Liver (tissue), 9 donors: ENCODE measurements around the gene NAA50. TPM values are rescaled to one million over a fixed set of nuclear protein-coding genes. Genes with fewer than 3 reads are reported as not detected.

Experiments
- DNase-seq: peaks from one replicate; pipeline ENCODE4 v3.0.0-alpha.2; 2017; ENCODE audit warnings: low spot score
- H3K27ac ChIP-seq, 2 donors: one replicate each; pipeline ENCODE4 v1.7.0; 2013; ENCODE audit warnings: inconsistent platforms in 2 of 2, low read length in 2 of 2, control low read depth in 1 of 2, low read depth in 1 of 2, mild to moderate bottlenecking in 1 of 2
- H3K27me3 ChIP-seq, 4 donors: one replicate each; pipeline versions ENCODE4 v1.6.1 to v1.7.0; 2013; ENCODE audit warnings: low read length in 3 of 4, inconsistent platforms in 1 of 4, mild to moderate bottlenecking in 1 of 4, moderate library complexity in 1 of 4; ENCODE audit not compliant: control insufficient read depth in 4 of 4, insufficient read depth in 4 of 4
- H3K36me3 ChIP-seq, 4 donors: one replicate each; pipeline versions ENCODE4 v1.6.1 to v1.7.0; 2013; ENCODE audit warnings: low read length in 3 of 4, mild to moderate bottlenecking in 3 of 4, low read depth in 1 of 4, moderate library complexity in 1 of 4; ENCODE audit not compliant: control insufficient read depth in 4 of 4, insufficient read depth in 3 of 4
- H3K4me1 ChIP-seq, 4 donors: one replicate each; pipeline versions ENCODE4 v1.6.1 to v1.7.0; 2013; ENCODE audit warnings: low read length in 3 of 4, mild to moderate bottlenecking in 3 of 4, moderate library complexity in 1 of 4; ENCODE audit not compliant: control insufficient read depth in 4 of 4, insufficient read depth in 4 of 4
- H3K4me3 ChIP-seq, 3 donors: one replicate each; pipeline versions ENCODE4 v1.6.1 to v1.7.0; 2013; ENCODE audit warnings: low read length in 3 of 3, control low read depth in 1 of 3, low read depth in 1 of 3, mild to moderate bottlenecking in 1 of 3
- H3K9ac ChIP-seq, 2 donors: one replicate each; pipeline ENCODE4 v1.7.0; 2013; ENCODE audit warnings: low read length in 2 of 2, mild to moderate bottlenecking in 2 of 2, moderate library complexity in 2 of 2, control low read depth in 1 of 2, low read depth in 1 of 2
- H3K9me3 ChIP-seq, 4 donors: one replicate each; pipeline versions ENCODE4 v1.6.1 to v1.7.0; 2013; ENCODE audit warnings: low read length in 3 of 4; ENCODE audit not compliant: control insufficient read depth in 4 of 4
- FOXA2 ChIP-seq: IDR thresholded peaks from 2 replicates; pipeline ENCODE4 v1.6.1; 2016; ENCODE audit warnings: antibody characterized with exemption
- GABPA ChIP-seq, 2 donors: IDR thresholded peaks in 1 of 2; conservative IDR thresholded peaks in 1 of 2; 2 replicates each; pipeline ENCODE4 v1.6.1; 2016; ENCODE audit warnings: antibody characterized with exemption in 2 of 2, mild to moderate bottlenecking in 1 of 2, moderate library complexity in 1 of 2
- HNF4A ChIP-seq, 2 donors: conservative IDR thresholded peaks; 2 replicates each; pipeline ENCODE4 v1.6.1; 2016; ENCODE audit warnings: antibody characterized with exemption in 2 of 2, mild to moderate bottlenecking in 2 of 2
- HNF4G ChIP-seq: IDR thresholded peaks from 2 replicates; pipeline ENCODE4 v1.6.1; 2016; ENCODE audit warnings: antibody characterized with exemption
- JUND ChIP-seq, 2 donors: IDR thresholded peaks; 2 replicates each; pipeline ENCODE4 v1.6.1; 2016; ENCODE audit warnings: antibody characterized with exemption in 2 of 2
- RAD21 ChIP-seq, 2 donors: IDR thresholded peaks; 2 replicates each; pipeline ENCODE4 v1.6.1; 2016; ENCODE audit warnings: antibody characterized with exemption in 2 of 2, mild to moderate bottlenecking in 2 of 2
- RXRA ChIP-seq, 2 donors: IDR thresholded peaks; 2 replicates each; pipeline ENCODE4 v1.6.1; 2017 to 2018; ENCODE audit warnings: antibody characterized with exemption in 2 of 2, mild to moderate bottlenecking in 1 of 2
- SP1 ChIP-seq: IDR thresholded peaks from 2 replicates; pipeline ENCODE4 v1.6.1; 2018; ENCODE audit warnings: antibody characterized with exemption, mild to moderate bottlenecking
- TAF1 ChIP-seq: conservative IDR thresholded peaks from 2 replicates; pipeline ENCODE4 v1.6.1; 2016; ENCODE audit warnings: antibody characterized with exemption, mild to moderate bottlenecking
- YY1 ChIP-seq: IDR thresholded peaks from 2 replicates; pipeline ENCODE4 v1.6.1; 2016; ENCODE audit warnings: antibody characterized with exemption, mild to moderate bottlenecking
- WGBS: extraction: QIAGEN DNeasy Blood & Tissue Kit; methylation state at CpG from one replicate; pipeline ENCODE4 v1.1.7; 2013; 5-methylcytosine and 5-hydroxymethylcytosine counted together
- polyA plus RNA-seq, 2 donors: library from polyadenylated mRNA; stranded (reverse) in 1 of 2; unstranded in 1 of 2; fragments of 200-250 nt in 1 of 2; fragments of >200 nt in 1 of 2; fragmentation: Nextera tagmentation in 1 of 2; extraction: Ambion mirVana in 1 of 2; gene quantifications; one replicate each; pipeline versions ENCODE4 v1.2.1 to v1.2.3, GENCODE V29; 2013 to 2015
- total RNA-seq, 2 donors: library from RNA; depleted of rRNA; stranded (reverse); fragments of >200 nt; gene quantifications; one replicate each; pipeline ENCODE4 v1.2.3, GENCODE V29; 2014
- TF ChIP-seq, protein P1 (sequence below): IDR thresholded peaks from 2 replicates; pipeline ENCODE4 v1.6.1; 2016; ENCODE audit warnings: antibody characterized with exemption, mild to moderate bottlenecking
- TF ChIP-seq, protein P2 (sequence below): IDR thresholded peaks from 2 replicates; pipeline ENCODE4 v1.6.1; 2016; ENCODE audit warnings: antibody characterized with exemption
- TF ChIP-seq, protein P3 (sequence below): fragments of 150-350 bp; IDR thresholded peaks from 2 replicates; pipeline ENCODE4 v1.5.1; 2017; ENCODE audit warnings: improper control_type of control experiment, low read depth, low read length; ENCODE audit not compliant: missing input control
- TF ChIP-seq, protein P4 (sequence below): IDR thresholded peaks from 2 replicates; pipeline ENCODE4 v1.6.1; 2016; ENCODE audit warnings: antibody characterized with exemption
- TF ChIP-seq, protein P5 (sequence below): IDR thresholded peaks from 2 replicates; pipeline ENCODE4 v1.6.1; 2016; ENCODE audit warnings: antibody characterized with exemption
- donor health status: healthy.
- donor health status: healthy.
- donor health status: healthy.
- donor health status: healthy.
- donor health status: healthy.

The NAA50 gene
- total and polyA plus RNA-seq, 4 donors: 37.3 to 162 (median 73.9) TPM

DNA sequence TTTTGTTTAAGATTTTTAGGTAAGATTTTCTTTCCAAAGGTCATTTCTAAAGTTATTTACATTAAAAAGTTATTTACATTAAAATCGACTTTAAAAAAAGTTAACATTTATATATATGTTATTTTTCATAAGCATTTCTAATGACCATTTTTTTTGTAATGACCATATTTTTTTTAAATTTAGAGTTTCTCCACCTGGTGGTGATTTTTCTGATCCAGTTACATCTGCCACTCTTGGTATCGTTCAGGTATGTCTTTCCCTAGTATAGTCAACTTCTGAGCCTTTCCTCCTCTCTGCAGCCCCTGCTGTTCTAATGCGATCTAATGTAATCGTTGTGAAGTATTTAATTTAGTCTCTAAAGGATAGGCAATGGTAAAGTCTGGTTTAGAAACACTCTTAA lies 49.6 kb upstream of the NAA50 start (continued):
- TF ChIP-seq, protein P1, sequence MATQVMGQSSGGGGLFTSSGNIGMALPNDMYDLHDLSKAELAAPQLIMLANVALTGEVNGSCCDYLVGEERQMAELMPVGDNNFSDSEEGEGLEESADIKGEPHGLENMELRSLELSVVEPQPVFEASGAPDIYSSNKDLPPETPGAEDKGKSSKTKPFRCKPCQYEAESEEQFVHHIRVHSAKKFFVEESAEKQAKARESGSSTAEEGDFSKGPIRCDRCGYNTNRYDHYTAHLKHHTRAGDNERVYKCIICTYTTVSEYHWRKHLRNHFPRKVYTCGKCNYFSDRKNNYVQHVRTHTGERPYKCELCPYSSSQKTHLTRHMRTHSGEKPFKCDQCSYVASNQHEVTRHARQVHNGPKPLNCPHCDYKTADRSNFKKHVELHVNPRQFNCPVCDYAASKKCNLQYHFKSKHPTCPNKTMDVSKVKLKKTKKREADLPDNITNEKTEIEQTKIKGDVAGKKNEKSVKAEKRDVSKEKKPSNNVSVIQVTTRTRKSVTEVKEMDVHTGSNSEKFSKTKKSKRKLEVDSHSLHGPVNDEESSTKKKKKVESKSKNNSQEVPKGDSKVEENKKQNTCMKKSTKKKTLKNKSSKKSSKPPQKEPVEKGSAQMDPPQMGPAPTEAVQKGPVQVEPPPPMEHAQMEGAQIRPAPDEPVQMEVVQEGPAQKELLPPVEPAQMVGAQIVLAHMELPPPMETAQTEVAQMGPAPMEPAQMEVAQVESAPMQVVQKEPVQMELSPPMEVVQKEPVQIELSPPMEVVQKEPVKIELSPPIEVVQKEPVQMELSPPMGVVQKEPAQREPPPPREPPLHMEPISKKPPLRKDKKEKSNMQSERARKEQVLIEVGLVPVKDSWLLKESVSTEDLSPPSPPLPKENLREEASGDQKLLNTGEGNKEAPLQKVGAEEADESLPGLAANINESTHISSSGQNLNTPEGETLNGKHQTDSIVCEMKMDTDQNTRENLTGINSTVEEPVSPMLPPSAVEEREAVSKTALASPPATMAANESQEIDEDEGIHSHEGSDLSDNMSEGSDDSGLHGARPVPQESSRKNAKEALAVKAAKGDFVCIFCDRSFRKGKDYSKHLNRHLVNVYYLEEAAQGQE: no peak
- TF ChIP-seq JUND (IDR thresholded peaks at IDR 0.05) (no peak), RXRA (IDR thresholded peaks at IDR 0.05) (no peak), YY1 (no peak), SP1 (no peak)

DNA sequence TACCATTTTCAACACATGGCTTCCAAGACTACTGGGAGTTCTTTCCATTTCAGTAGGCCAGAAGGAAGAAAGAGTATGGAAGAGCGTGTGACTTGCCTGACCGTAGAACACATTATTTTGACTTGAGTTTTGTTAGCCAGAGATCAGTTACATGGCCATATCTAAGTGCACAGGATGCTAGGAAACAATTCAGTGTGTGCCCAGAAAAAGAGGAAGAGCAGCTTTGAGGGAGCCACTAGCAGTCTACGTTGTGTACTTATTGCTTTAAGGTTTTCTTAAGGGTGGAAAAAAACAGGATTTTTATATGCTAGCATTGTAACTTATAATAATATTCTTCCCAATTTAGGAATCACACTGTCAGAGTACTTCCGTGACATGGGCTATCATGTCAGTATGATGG lies 48.5 kb upstream of the NAA50 start:
- H3K4me1 ChIP-seq: no peaks in the 10 kb centered on the region
- peak overlapping the region in 1 of 2 donors; percentile 4 for H3K9ac ChIP-seq
- H3K9me3 ChIP-seq: no peaks in the 10 kb centered on the region
- no peak overlapping the region for H3K27ac ChIP-seq
- DNase-seq: no peak
- H3K27me3 ChIP-seq: no peaks in the 10 kb centered on the region
- peaks cover 0 to 32% (median 27%) of the 10 kb centered on the region in 4 donors for H3K36me3 ChIP-seq
- 86% methylated on average over 4 of the region's 4 CpGs for WGBS
- TF ChIP-seq JUND (IDR thresholded peaks at IDR 0.05) (no peak), FOXA2 (no peak), YY1 (no peak), HNF4G (no peak), SP1 (no peak), RXRA (IDR thresholded peaks at IDR 0.05) (no peak), HNF4A (conservative IDR thresholded peaks at IDR 0.05) (no peak)
- TF ChIP-seq, protein P2, sequence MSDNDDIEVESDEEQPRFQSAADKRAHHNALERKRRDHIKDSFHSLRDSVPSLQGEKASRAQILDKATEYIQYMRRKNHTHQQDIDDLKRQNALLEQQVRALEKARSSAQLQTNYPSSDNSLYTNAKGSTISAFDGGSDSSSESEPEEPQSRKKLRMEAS: no peak
- TF ChIP-seq, protein P3, sequence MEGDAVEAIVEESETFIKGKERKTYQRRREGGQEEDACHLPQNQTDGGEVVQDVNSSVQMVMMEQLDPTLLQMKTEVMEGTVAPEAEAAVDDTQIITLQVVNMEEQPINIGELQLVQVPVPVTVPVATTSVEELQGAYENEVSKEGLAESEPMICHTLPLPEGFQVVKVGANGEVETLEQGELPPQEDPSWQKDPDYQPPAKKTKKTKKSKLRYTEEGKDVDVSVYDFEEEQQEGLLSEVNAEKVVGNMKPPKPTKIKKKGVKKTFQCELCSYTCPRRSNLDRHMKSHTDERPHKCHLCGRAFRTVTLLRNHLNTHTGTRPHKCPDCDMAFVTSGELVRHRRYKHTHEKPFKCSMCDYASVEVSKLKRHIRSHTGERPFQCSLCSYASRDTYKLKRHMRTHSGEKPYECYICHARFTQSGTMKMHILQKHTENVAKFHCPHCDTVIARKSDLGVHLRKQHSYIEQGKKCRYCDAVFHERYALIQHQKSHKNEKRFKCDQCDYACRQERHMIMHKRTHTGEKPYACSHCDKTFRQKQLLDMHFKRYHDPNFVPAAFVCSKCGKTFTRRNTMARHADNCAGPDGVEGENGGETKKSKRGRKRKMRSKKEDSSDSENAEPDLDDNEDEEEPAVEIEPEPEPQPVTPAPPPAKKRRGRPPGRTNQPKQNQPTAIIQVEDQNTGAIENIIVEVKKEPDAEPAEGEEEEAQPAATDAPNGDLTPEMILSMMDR: no peak
- TF ChIP-seq, protein P4, sequence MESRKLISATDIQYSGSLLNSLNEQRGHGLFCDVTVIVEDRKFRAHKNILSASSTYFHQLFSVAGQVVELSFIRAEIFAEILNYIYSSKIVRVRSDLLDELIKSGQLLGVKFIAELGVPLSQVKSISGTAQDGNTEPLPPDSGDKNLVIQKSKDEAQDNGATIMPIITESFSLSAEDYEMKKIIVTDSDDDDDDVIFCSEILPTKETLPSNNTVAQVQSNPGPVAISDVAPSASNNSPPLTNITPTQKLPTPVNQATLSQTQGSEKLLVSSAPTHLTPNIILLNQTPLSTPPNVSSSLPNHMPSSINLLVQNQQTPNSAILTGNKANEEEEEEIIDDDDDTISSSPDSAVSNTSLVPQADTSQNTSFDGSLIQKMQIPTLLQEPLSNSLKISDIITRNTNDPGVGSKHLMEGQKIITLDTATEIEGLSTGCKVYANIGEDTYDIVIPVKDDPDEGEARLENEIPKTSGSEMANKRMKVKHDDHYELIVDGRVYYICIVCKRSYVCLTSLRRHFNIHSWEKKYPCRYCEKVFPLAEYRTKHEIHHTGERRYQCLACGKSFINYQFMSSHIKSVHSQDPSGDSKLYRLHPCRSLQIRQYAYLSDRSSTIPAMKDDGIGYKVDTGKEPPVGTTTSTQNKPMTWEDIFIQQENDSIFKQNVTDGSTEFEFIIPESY: no peak
- no peak overlapping the region for H3K4me3 ChIP-seq

DNA sequence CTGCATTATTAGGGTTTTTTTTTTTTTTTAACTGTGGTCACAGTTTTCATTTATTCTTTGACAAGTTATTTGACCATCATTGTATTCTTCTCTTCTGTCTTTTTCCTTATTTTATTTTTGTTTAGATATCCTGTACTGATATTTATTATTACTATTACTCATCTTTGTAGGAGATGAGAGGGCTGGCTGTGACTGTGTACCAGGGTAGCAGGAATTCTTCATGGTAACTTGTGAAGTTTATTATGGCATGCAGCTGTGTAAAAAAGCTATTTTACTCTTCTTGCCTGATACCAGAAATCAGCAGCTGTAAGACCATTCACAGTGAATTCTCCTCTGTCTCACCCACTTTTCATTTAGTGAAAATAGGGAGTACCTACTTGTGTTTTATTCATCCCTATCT lies 45.3 kb upstream of the NAA50 start:
- Histone ChIP-seq H3K9me3 (no peaks in the 10 kb centered on the region), H3K27ac (no peak overlapping the region), H3K27me3 (no peaks in the 10 kb centered on the region), H3K4me3 (no peak overlapping the region), H3K36me3 (peaks cover 7 to 32% (median 27%) of the 10 kb centered on the region in 4 donors), H3K4me1 (no peaks in the 10 kb centered on the region), H3K9ac (no peak overlapping the region)
- no peak for DNase-seq
- TF ChIP-seq, protein P1: no peak
- TF ChIP-seq, protein P5, sequence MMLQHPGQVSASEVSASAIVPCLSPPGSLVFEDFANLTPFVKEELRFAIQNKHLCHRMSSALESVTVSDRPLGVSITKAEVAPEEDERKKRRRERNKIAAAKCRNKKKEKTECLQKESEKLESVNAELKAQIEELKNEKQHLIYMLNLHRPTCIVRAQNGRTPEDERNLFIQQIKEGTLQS: no peak
- TF ChIP-seq TAF1 (no peak), GABPA (IDR thresholded peaks at IDR 0.05 in 1 of 2, conservative IDR thresholded peaks at IDR 0.05 in 1 of 2) (no peak), RAD21 (IDR thresholded peaks at IDR 0.05) (no peak), FOXA2 (no peak)
- TF ChIP-seq, protein P2: no peak
